Lower leg skin (tissue), 3 donors: ENCODE measurements around the gene PTDSS2.

Experiments used
- POLR2A ChIP-seq, 2 donors: fragments of 450-650 bp; IDR thresholded peaks; one replicate each; pipeline ENCODE4 v1.6.1; 2016 to 2017; ENCODE audit warnings: antibody characterized with exemption in 2 of 2, mild to moderate bottlenecking in 1 of 2, moderate library complexity in 1 of 2
- TF ChIP-seq, protein P1 (sequence below), 3 donors: fragments of 450-650 bp; IDR thresholded peaks; one replicate each; pipeline ENCODE4 v1.5.1; 2016; ENCODE audit warnings: antibody characterized with exemption in 3 of 3, mild to moderate bottlenecking in 3 of 3, moderate library complexity in 2 of 3

DNA sequence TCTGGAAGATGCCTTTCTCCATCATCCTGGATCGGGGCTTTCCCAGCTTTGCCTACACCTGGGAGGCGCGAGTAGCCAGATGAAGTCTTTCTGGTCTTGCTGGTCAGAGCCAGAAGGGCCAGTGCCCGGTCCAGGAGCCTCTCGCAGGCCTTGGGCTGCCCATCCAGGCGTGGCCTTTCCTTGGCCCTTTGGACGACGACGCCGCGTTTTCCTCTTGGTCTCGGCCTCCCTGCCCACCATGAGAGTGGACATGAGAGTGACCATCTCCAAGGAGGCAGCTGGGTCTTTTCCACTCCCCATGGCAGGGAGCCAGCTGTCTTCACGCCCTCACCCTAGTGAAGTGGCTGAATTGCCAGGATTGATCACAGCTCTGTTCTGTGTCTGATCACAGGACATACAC lies 3.5 kb downstream of the PTDSS2 start:
- no peak for TF ChIP-seq POLR2A (IDR thresholded peaks at IDR 0.05)
- TF ChIP-seq, protein P1, sequence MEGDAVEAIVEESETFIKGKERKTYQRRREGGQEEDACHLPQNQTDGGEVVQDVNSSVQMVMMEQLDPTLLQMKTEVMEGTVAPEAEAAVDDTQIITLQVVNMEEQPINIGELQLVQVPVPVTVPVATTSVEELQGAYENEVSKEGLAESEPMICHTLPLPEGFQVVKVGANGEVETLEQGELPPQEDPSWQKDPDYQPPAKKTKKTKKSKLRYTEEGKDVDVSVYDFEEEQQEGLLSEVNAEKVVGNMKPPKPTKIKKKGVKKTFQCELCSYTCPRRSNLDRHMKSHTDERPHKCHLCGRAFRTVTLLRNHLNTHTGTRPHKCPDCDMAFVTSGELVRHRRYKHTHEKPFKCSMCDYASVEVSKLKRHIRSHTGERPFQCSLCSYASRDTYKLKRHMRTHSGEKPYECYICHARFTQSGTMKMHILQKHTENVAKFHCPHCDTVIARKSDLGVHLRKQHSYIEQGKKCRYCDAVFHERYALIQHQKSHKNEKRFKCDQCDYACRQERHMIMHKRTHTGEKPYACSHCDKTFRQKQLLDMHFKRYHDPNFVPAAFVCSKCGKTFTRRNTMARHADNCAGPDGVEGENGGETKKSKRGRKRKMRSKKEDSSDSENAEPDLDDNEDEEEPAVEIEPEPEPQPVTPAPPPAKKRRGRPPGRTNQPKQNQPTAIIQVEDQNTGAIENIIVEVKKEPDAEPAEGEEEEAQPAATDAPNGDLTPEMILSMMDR (IDR thresholded peaks at IDR 0.05), result no peak
